GM23338 (cell line): ENCODE measurements around the gene GAPT. TPM values are rescaled to one million over a fixed set of nuclear protein-coding genes. Genes with fewer than 3 reads are reported as not detected.

Experiments used
- ATAC-seq: fragments of 200-7000 bp; cut with Tn5 transposase; 3 replicates; pipeline ENCODE4 v1.9.1; 2020
- DNase-seq: peaks from one replicate; pipeline ENCODE4 v3.0.0-alpha.2; 2015; ENCODE audit warnings: low spot score
- H2AFZ ChIP-seq: fragments of 200-600 bp; sonication (generic); 2 replicates; pipeline ENCODE4 v1.8.0; 2016; ENCODE audit warnings: antibody characterized with exemption, mild to moderate bottlenecking, moderate library complexity
- H3F3A ChIP-seq: fragments of 200-600 bp; sonication (generic); replicated peaks from 2 replicates; pipeline ENCODE4 v1.8.0; 2017; ENCODE audit warnings: antibody characterized with exemption, mixed run types, low read depth
- H3K27ac ChIP-seq: fragments of 200-600 bp; sonication (generic); 2 replicates; pipeline ENCODE4 v1.6.1; 2016; ENCODE audit warnings: low read depth
- H3K27me3 ChIP-seq: fragments of 200-600 bp; sonication (generic); 2 replicates; pipeline ENCODE4 v1.8.0; 2016; ENCODE audit warnings: mild to moderate bottlenecking, mixed run types, moderate library complexity; ENCODE audit not compliant: insufficient read depth
- H3K36me3 ChIP-seq: fragments of 200-600 bp; sonication (generic); 2 replicates; pipeline ENCODE4 v1.8.0; 2016; ENCODE audit warnings: mild to moderate bottlenecking; ENCODE audit not compliant: insufficient read depth
- H3K4me1 ChIP-seq: fragments of 200-600 bp; sonication (generic); 2 replicates; pipeline ENCODE4 v1.8.0; 2016; ENCODE audit warnings: mild to moderate bottlenecking, moderate library complexity; ENCODE audit not compliant: insufficient read depth
- H3K4me2 ChIP-seq: fragments of 200-600 bp; sonication (generic); 2 replicates; pipeline ENCODE4 v1.7.1; 2017; ENCODE audit warnings: mixed run types
- H3K4me3 ChIP-seq: fragments of 200-600 bp; sonication (generic); 2 replicates; pipeline ENCODE4 v1.6.1; 2016; ENCODE audit warnings: mixed run types
- H3K79me2 ChIP-seq: fragments of 200-600 bp; sonication (generic); replicated peaks from 2 replicates; pipeline ENCODE4 v1.8.0; 2017; ENCODE audit warnings: mild to moderate bottlenecking; ENCODE audit not compliant: insufficient read depth
- H3K9me2 ChIP-seq: fragments of 200-600 bp; sonication (generic); 2 replicates; pipeline ENCODE4 v1.8.0; 2017; ENCODE audit not compliant: insufficient read depth
- H4K20me1 ChIP-seq: fragments of 200-600 bp; sonication (generic); replicated peaks from 2 replicates; pipeline ENCODE4 v1.8.0; 2017; ENCODE audit warnings: mild to moderate bottlenecking; ENCODE audit not compliant: insufficient read depth
- H3K27ac Mint-ChIP-seq: 2 replicates; pipeline ENCODE4 v1.8.0; 2020; ENCODE audit warnings: inconsistent platforms, mild to moderate bottlenecking, moderate library complexity, mixed read lengths
- H3K27me3 Mint-ChIP-seq: 3 replicates; pipeline ENCODE4 v1.8.0; 2022; ENCODE audit warnings: low read depth, mild to moderate bottlenecking, moderate library complexity, mixed read lengths, inconsistent platforms; ENCODE audit not compliant: insufficient read depth, poor library complexity
- H3K36me3 Mint-ChIP-seq: 3 replicates; pipeline ENCODE4 v1.8.0; 2021; ENCODE audit warnings: low read depth, mild to moderate bottlenecking, inconsistent platforms, moderate library complexity, mixed read lengths
- H3K4me1 Mint-ChIP-seq: 3 replicates; pipeline ENCODE4 v1.8.0; 2020; ENCODE audit warnings: mild to moderate bottlenecking, inconsistent platforms, mixed read lengths
- H3K4me3 Mint-ChIP-seq: 3 replicates; pipeline ENCODE4 v1.8.0; 2021; ENCODE audit warnings: moderate library complexity, mild to moderate bottlenecking, inconsistent platforms, mixed read lengths
- H3K9me3 Mint-ChIP-seq: 3 replicates; pipeline ENCODE4 v1.8.0; 2020; ENCODE audit warnings: moderate library complexity, mild to moderate bottlenecking, inconsistent platforms, mixed read lengths
- CREB1 ChIP-seq: fragments of 250-450 bp; sonication (Bioruptor Pico); IDR thresholded peaks from 2 replicates; pipeline ENCODE4 v1.5.0; 2020; ENCODE audit warnings: low read depth, mild to moderate bottlenecking, moderate library complexity
- EZH2 ChIP-seq: fragments of 200-600 bp; sonication (generic); IDR thresholded peaks from one replicate; pipeline ENCODE4 v1.8.0; 2017; ENCODE audit warnings: antibody characterized with exemption, mild to moderate bottlenecking, low read depth; ENCODE audit not compliant: unreplicated experiment
- EZH2phosphoT487 ChIP-seq: fragments of 200-600 bp; sonication (generic); IDR thresholded peaks from one replicate; pipeline ENCODE4 v1.8.1; 2018; ENCODE audit warnings: antibody characterized with exemption; ENCODE audit not compliant: unreplicated experiment
- JUNB ChIP-seq: IDR thresholded peaks from one replicate; pipeline ENCODE4 v1.6.1; 2016; ENCODE audit warnings: antibody characterized with exemption; ENCODE audit not compliant: unreplicated experiment
- NANOG ChIP-seq: IDR thresholded peaks from 2 replicates; pipeline ENCODE4 v1.6.1; 2016; ENCODE audit warnings: antibody characterized with exemption, borderline replicate concordance
- STAT1 ChIP-seq: IDR thresholded peaks from one replicate; pipeline ENCODE4 v1.6.1; 2016; ENCODE audit warnings: antibody characterized with exemption; ENCODE audit not compliant: unreplicated experiment
- polyA plus RNA-seq: library from polyadenylated mRNA; unstranded; fragments of >200 nt; fragmentation: Nextera tagmentation; extraction: Ambion mirVana; gene quantifications from 2 replicates; pipeline ENCODE4 v1.2.1, GENCODE V29; 2016
- total RNA-seq: library from RNA; depleted of rRNA; stranded (reverse); fragments of >200 nt; shearing (Covaris generic); gene quantifications from 2 replicates; pipeline ENCODE4 v1.2.3, GENCODE V29; 2014
- TF ChIP-seq, protein P1 (sequence below), 2 experiments: fragments of 200-600 bp in 1 of 2; sonication (generic) in 1 of 2; conservative IDR thresholded peaks; 2 replicates each; pipeline versions ENCODE4 v1.5.1 to v1.6.1; 2016 to 2017; ENCODE audit warnings: antibody characterized with exemption in 2 of 2, low read depth in 2 of 2, mild to moderate bottlenecking in 2 of 2, moderate library complexity in 1 of 2
- TF ChIP-seq, protein P2 (sequence below): fragments of 250-450 bp; sonication (Bioruptor Pico); IDR thresholded peaks from 2 replicates; pipeline ENCODE4 v1.5.0; 2020; ENCODE audit warnings: mild to moderate bottlenecking, moderate library complexity

Gene GAPT
- total and polyA plus RNA-seq, 2 experiments from 2014 or later = not detected

DNA sequence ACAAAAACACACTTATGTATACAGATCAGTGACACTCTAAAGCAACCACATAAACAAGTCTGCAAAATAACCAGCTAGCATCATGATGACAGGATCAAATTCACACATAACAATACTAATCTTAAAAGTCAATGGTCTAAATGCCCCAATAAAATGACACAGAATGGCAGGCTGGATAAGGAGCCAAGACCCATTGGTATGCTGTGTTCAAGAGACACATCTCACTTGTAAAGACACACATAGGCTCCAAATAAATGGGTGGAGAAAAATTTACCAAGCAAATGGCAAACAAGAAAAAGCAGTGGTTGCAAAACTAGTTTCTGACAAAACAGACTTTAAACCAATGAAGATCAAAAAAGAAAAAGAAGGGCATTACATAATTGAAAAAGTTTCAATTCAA, 26.0 kb downstream of the GAPT start:
- no peak overlapping the region for H3K4me3 ChIP-seq
- no peak overlapping the region for H3K27ac ChIP-seq

DNA sequence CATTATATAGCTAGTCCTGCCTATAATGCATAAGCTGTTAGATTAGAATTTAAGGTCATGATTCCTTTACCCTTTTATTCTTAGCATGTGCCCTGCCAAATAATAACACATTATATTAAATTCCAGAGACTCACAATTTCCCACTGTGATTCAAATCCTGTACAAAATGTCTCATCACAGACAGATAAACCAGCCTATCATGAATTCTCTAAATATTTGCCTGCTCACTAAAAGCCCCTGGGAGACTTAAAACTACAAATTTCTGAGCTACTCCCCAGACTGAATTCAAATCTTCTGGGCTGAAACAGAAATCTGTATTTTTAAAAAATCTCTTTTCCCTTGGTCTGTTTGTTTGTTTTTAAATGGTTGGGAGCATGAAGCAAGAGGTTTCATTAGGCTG, 32.7 kb downstream of the GAPT start:
- H3K9me3 Mint-ChIP-seq = no peaks in the 10 kb centered on the region; the same call in 2 of the 3 replicates
- TF ChIP-seq, protein P1, sequence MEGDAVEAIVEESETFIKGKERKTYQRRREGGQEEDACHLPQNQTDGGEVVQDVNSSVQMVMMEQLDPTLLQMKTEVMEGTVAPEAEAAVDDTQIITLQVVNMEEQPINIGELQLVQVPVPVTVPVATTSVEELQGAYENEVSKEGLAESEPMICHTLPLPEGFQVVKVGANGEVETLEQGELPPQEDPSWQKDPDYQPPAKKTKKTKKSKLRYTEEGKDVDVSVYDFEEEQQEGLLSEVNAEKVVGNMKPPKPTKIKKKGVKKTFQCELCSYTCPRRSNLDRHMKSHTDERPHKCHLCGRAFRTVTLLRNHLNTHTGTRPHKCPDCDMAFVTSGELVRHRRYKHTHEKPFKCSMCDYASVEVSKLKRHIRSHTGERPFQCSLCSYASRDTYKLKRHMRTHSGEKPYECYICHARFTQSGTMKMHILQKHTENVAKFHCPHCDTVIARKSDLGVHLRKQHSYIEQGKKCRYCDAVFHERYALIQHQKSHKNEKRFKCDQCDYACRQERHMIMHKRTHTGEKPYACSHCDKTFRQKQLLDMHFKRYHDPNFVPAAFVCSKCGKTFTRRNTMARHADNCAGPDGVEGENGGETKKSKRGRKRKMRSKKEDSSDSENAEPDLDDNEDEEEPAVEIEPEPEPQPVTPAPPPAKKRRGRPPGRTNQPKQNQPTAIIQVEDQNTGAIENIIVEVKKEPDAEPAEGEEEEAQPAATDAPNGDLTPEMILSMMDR (conservative IDR thresholded peaks at IDR 0.05; ENCODE audit: low read depth in 2 of 2) = no peak
- TF ChIP-seq, protein P2, sequence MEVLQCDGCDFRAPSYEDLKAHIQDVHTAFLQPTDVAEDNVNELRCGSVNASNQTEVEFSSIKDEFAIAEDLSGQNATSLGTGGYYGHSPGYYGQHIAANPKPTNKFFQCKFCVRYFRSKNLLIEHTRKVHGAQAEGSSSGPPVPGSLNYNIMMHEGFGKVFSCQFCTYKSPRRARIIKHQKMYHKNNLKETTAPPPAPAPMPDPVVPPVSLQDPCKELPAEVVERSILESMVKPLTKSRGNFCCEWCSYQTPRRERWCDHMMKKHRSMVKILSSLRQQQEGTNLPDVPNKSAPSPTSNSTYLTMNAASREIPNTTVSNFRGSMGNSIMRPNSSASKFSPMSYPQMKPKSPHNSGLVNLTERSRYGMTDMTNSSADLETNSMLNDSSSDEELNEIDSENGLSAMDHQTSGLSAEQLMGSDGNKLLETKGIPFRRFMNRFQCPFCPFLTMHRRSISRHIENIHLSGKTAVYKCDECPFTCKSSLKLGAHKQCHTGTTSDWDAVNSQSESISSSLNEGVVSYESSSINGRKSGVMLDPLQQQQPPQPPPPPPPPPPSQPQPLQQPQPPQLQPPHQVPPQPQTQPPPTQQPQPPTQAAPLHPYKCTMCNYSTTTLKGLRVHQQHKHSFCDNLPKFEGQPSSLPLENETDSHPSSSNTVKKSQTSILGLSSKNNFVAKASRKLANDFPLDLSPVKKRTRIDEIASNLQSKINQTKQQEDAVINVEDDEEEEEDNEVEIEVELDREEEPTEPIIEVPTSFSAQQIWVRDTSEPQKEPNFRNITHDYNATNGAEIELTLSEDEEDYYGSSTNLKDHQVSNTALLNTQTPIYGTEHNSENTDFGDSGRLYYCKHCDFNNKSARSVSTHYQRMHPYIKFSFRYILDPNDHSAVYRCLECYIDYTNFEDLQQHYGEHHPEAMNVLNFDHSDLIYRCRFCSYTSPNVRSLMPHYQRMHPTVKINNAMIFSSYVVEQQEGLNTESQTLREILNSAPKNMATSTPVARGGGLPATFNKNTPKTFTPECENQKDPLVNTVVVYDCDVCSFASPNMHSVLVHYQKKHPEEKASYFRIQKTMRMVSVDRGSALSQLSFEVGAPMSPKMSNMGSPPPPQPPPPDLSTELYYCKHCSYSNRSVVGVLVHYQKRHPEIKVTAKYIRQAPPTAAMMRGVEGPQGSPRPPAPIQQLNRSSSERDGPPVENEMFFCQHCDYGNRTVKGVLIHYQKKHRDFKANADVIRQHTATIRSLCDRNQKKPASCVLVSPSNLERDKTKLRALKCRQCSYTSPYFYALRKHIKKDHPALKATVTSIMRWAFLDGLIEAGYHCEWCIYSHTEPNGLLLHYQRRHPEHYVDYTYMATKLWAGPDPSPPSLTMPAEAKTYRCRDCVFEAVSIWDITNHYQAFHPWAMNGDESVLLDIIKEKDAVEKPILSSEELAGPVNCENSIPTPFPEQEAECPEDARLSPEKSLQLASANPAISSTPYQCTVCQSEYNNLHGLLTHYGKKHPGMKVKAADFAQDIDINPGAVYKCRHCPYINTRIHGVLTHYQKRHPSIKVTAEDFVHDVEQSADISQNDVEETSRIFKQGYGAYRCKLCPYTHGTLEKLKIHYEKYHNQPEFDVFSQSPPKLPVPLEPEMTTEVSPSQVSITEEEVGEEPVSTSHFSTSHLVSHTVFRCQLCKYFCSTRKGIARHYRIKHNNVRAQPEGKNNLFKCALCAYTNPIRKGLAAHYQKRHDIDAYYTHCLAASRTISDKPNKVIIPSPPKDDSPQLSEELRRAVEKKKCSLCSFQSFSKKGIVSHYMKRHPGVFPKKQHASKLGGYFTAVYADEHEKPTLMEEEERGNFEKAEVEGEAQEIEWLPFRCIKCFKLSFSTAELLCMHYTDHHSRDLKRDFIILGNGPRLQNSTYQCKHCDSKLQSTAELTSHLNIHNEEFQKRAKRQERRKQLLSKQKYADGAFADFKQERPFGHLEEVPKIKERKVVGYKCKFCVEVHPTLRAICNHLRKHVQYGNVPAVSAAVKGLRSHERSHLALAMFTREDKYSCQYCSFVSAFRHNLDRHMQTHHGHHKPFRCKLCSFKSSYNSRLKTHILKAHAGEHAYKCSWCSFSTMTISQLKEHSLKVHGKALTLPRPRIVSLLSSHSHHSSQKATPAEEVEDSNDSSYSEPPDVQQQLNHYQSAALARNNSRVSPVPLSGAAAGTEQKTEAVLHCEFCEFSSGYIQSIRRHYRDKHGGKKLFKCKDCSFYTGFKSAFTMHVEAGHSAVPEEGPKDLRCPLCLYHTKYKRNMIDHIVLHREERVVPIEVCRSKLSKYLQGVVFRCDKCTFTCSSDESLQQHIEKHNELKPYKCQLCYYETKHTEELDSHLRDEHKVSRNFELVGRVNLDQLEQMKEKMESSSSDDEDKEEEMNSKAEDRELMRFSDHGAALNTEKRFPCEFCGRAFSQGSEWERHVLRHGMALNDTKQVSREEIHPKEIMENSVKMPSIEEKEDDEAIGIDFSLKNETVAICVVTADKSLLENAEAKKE (CRISPR knock-in tag) = no peak
- TF ChIP-seq JUNB = no peak
- no peak for TF ChIP-seq NANOG
- TF ChIP-seq EZH2 = no peak
- no peak for TF ChIP-seq EZH2phosphoT487
- no peak for TF ChIP-seq CREB1 (CRISPR knock-in tag)
- no peak for TF ChIP-seq STAT1

More for the DNA sequence above, 26.0 kb downstream of the GAPT start:
- Mint-ChIP-seq H3K27ac (no peak overlapping the region), H3K4me3 (no peak overlapping the region), H3K9me3 (peaks cover 44% of the 10 kb centered on the region), H3K4me1 (no peaks in the 10 kb centered on the region), H3K36me3 (peaks cover 7% of the 10 kb centered on the region; the same call in 2 of the 3 replicates), H3K27me3 (no peaks in the 10 kb centered on the region)
- Histone ChIP-seq H3K79me2 (no peaks in the 10 kb centered on the region), H3K36me3 (0 out of 2 replicates have a peak, but pooled peaks cover 10% of the 10 kb centered on the region), H4K20me1 (no peaks in the 10 kb centered on the region), H3K9me2 (peaks cover 6% of the 10 kb centered on the region; the same call in 1 of the 2 replicates), H3F3A (no peaks in the 10 kb centered on the region), H3K27me3 (no peaks in the 10 kb centered on the region), H3K4me1 (no peaks in the 10 kb centered on the region), H3K4me2 (no peak overlapping the region), H2AFZ (no peak overlapping the region)
- no peak for DNase-seq
- TF ChIP-seq, protein P1 (conservative IDR thresholded peaks at IDR 0.05; ENCODE audit: low read depth in 2 of 2) = no peak
- TF ChIP-seq NANOG = no peak
- no peak for ATAC-seq

More for the DNA sequence above, 32.7 kb downstream of the GAPT start:
- no peaks in the 10 kb centered on the region for H4K20me1 ChIP-seq
- no peak overlapping the region for H3K4me2 ChIP-seq
- no peak overlapping the region for H3K27ac ChIP-seq
- H2AFZ ChIP-seq = no peak overlapping the region
- Mint-ChIP-seq H3K4me1 (no peaks in the 10 kb centered on the region), H3K4me3 (no peak overlapping the region), H3K27me3 (peaks cover 2% of the 10 kb centered on the region), H3K36me3 (no peaks in the 10 kb centered on the region), H3K27ac (no peak overlapping the region)
- no peaks in the 10 kb centered on the region for H3F3A ChIP-seq
- H3K36me3 ChIP-seq = no peaks in the 10 kb centered on the region
- H3K27me3 ChIP-seq = no peaks in the 10 kb centered on the region
- DNase-seq (no peak), ATAC-seq (no peak)
- no peaks in the 10 kb centered on the region for H3K9me2 ChIP-seq
- no peak overlapping the region for H3K4me3 ChIP-seq
- H3K79me2 ChIP-seq = no peaks in the 10 kb centered on the region
- no peaks in the 10 kb centered on the region for H3K4me1 ChIP-seq
